ENCODE results near the gene NELFB. TPM values are rescaled to one million over a fixed set of nuclear protein-coding genes. Genes with fewer than 3 reads are reported as not detected.

NELFB gene
- total and polyA plus RNA-seq, 4 donors, result 30.4 to 56.2 (median 44.2) TPM

- Histone ChIP-seq H3K4me3 (no peak overlapping the region), H3K27me3 (ENCODE audit: control insufficient read depth in 3 of 3, insufficient read depth in 3 of 3, low read length in 2 of 3) (no peaks in the 10 kb centered on the region), H3K4me1 (ENCODE audit: control insufficient read depth in 5 of 5, insufficient read depth in 5 of 5, low read length in 5 of 5) (peaks cover 0 to 27% (median 19%) of the 10 kb centered on the region in 5 donors), H3K9me3 (ENCODE audit: control insufficient read depth in 4 of 4, insufficient read depth in 3 of 4, low read length in 3 of 4) (no peaks in the 10 kb centered on the region), H3K36me3 (ENCODE audit: control insufficient read depth in 4 of 4, insufficient read depth in 4 of 4, low read length in 4 of 4) (no peaks in the 10 kb centered on the region), H3K9ac (ENCODE audit: insufficient read depth in 1 of 2, low read length in 2 of 2) (no peak overlapping the region), H3K27ac (ENCODE audit: low read depth in 1 of 2, low read length in 1 of 2) (no peak overlapping the region)
- 3 to 6% methylated on average over 57 to 78 of the region's 83 CpGs for WGBS, 2 donors
- no peak for TF ChIP-seq CTCF (IDR thresholded peaks at IDR 0.05; ENCODE audit: control extremely low read depth, extremely low read depth)
- DNase-seq, result peak in 2 of 3 donors; percentile 55 to 74
- ATAC-seq (ENCODE audit: insufficient read depth, low FRiP score), result no peak
Measured at GRCh38 chr9:137316012-137316981, 61.2 kb downstream of the NELFB start.

GRCh38 chr9:137317021-137317717 is 62.0 kb downstream of the NELFB start:
- DNase-seq, result no peak
- WGBS, 2 donors, result 91 to 96% methylated on average over 19 of the region's 19 CpGs
- H3K9ac ChIP-seq (ENCODE audit: insufficient read depth in 1 of 2, low read length in 2 of 2), result no peak overlapping the region
- peaks cover 0 to 27% (median 19%) of the 10 kb centered on the region in 5 donors for H3K4me1 ChIP-seq (ENCODE audit: control insufficient read depth in 5 of 5, insufficient read depth in 5 of 5, low read length in 5 of 5)
- peak overlapping the region in 1 of 2 donors; percentile 8 for H3K27ac ChIP-seq (ENCODE audit: low read depth in 1 of 2, low read length in 1 of 2)
- H3K4me3 ChIP-seq, result no peak overlapping the region
- no peak for TF ChIP-seq CTCF (IDR thresholded peaks at IDR 0.05; ENCODE audit: control extremely low read depth, extremely low read depth)
- no peak for ATAC-seq (ENCODE audit: insufficient read depth, low FRiP score)
- no peaks in the 10 kb centered on the region for H3K27me3 ChIP-seq (ENCODE audit: control insufficient read depth in 3 of 3, insufficient read depth in 3 of 3, low read length in 2 of 3)
- no peaks in the 10 kb centered on the region for H3K36me3 ChIP-seq (ENCODE audit: control insufficient read depth in 4 of 4, insufficient read depth in 4 of 4, low read length in 4 of 4)
- H3K9me3 ChIP-seq (ENCODE audit: control insufficient read depth in 4 of 4, insufficient read depth in 3 of 4, low read length in 3 of 4), result no peaks in the 10 kb centered on the region

- H3K4me1 ChIP-seq (ENCODE audit: control insufficient read depth in 5 of 5, insufficient read depth in 5 of 5, low read length in 5 of 5), result peaks cover 0 to 27% (median 19%) of the 10 kb centered on the region in 5 donors
- H3K36me3 ChIP-seq (ENCODE audit: control insufficient read depth in 4 of 4, insufficient read depth in 4 of 4, low read length in 4 of 4), result no peaks in the 10 kb centered on the region
- 82 to 85% methylated on average over 20 to 24 of the region's 24 CpGs for WGBS, 2 donors
- no peak for TF ChIP-seq CTCF (IDR thresholded peaks at IDR 0.05; ENCODE audit: control extremely low read depth, extremely low read depth)
- ATAC-seq (ENCODE audit: insufficient read depth, low FRiP score), result no peak
- no peak overlapping the region for H3K4me3 ChIP-seq
- no peaks in the 10 kb centered on the region for H3K27me3 ChIP-seq (ENCODE audit: control insufficient read depth in 3 of 3, insufficient read depth in 3 of 3, low read length in 2 of 3)
- no peak overlapping the region for H3K27ac ChIP-seq (ENCODE audit: low read depth in 1 of 2, low read length in 1 of 2)
- DNase-seq, result no peak
- H3K9me3 ChIP-seq (ENCODE audit: control insufficient read depth in 4 of 4, insufficient read depth in 3 of 4, low read length in 3 of 4), result no peaks in the 10 kb centered on the region
- H3K9ac ChIP-seq (ENCODE audit: insufficient read depth in 1 of 2, low read length in 2 of 2), result no peak overlapping the region
Measured at GRCh38 chr9:137317718-137318511, 62.8 kb downstream of the NELFB start.
